Activated naive CD8-positive, alpha-beta T cell (primary cell): ENCODE results near the gene TST.

Experiments
- H3K27ac Mint-ChIP-seq: one replicate; pipeline ENCODE4 v1.8.0; 2021; ENCODE audit warnings: mixed read lengths
- H3K27me3 Mint-ChIP-seq: one replicate; pipeline ENCODE4 v1.8.0; 2021; ENCODE audit warnings: mixed read lengths
- H3K36me3 Mint-ChIP-seq: one replicate; pipeline ENCODE4 v1.8.0; 2021; ENCODE audit warnings: mixed read lengths
- H3K4me1 Mint-ChIP-seq: one replicate; pipeline ENCODE4 v1.8.0; 2021; ENCODE audit warnings: low read depth, mixed read lengths
- H3K4me3 Mint-ChIP-seq: one replicate; pipeline ENCODE4 v1.8.0; 2021; ENCODE audit warnings: mild to moderate bottlenecking, mixed read lengths
- H3K9me3 Mint-ChIP-seq: one replicate; pipeline ENCODE4 v1.8.0; 2021; ENCODE audit warnings: low read depth, mixed read lengths

The TST gene

DNA sequence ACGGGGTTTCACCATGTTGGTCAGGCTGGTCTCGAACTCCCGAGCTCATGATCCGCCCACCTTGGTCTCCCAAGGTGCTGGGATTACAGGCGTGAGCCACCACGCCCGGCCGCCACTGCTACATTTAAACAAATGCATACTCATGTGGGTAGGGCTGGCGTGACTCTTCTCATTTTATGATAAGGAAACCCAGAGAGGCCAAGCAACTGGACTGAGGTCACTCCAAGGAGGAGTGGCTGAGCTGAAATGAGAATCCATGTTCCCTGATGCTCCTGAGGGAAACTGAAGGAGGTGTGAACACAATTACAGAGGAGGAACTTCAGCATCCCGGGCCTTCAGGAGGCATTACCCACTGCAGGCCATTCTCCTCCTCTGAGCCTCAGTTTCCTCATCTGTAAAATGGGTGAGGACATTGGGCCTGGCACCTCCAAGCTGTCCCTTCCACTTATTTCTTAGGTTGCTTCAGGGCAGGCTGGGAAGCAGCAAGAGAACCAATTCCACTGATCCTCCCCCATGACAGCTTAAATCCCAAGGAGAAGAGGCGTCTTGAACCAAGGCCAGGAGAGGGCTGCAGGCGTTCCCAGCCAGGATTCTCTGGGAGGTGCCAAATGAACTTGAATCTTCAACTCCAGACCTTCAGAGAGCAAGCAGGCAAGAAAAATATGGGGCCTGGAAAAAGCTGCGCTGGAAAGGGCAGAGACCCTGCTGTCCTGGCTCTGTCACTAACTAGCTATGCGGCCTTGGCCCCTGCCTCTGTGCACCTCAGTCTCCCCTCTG, 2.9 kb downstream of the TST start:
- H3K4me3 Mint-ChIP-seq: no peak overlapping the region
- no peak overlapping the region for H3K27ac Mint-ChIP-seq
- peaks cover 6% of the 10 kb centered on the region for H3K27me3 Mint-ChIP-seq
- no peaks in the 10 kb centered on the region for H3K9me3 Mint-ChIP-seq
- no peaks in the 10 kb centered on the region for H3K36me3 Mint-ChIP-seq
- H3K4me1 Mint-ChIP-seq: peaks cover 2% of the 10 kb centered on the region

DNA sequence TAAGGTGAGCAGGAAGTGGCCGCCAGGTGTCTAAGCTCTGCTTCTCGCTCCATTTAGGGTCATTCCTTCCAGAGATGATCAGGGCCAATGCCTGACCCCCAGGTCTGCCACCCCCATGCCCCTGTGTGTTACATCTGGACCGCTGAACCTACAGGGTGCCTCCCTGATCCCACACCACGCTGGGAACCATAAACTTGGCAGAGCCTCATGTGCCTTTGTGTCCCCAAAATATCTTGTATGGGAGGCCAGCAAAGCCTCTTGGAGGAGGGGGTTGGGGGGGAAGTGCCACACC, 3.7 kb downstream of the TST start:
- Mint-ChIP-seq H3K27ac (no peak overlapping the region), H3K27me3 (peaks cover 5% of the 10 kb centered on the region)

DNA sequence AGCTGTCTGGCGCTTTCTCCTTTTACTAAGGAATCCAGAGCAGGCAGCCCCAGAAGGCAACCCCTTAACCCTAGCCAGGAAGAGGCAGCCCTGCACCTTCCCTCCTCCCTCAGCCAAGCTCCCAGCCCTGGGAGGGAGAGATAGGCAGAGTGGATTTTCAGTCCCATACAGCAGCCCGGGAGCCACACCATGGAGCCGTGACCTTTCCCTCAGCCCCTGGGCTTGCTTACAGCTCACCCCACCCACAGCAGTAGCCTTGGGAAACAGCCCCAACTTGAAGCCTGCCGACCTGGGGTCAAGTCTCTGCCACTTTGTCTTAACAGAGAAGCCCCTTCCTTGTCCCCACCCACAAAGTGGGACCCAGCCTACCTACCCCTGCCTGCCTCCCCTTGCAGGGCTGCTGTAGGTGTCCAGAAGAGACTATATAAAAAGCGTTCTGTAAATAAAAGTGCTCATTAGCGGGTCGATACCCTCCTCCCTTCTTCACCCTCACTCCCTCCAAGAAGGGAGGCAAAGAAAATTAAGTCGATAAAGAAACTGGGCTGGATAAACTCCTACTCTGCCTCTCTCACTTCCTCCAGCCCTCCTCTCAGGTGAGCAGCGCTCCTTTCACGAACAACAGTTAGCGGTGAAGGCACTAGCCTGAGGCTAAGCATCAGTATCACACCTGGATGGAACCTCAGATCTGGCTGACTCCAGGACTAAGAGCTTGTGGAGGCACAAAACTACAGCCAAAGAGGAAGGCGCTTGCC, 4.2 kb downstream of the TST start:
- Mint-ChIP-seq H3K4me3 (no peak overlapping the region), H3K4me1 (peaks cover 2% of the 10 kb centered on the region), H3K9me3 (no peaks in the 10 kb centered on the region), H3K27me3 (peaks cover 3% of the 10 kb centered on the region), H3K27ac (no peak overlapping the region), H3K36me3 (no peaks in the 10 kb centered on the region)

More for the DNA sequence above, 3.7 kb downstream of the TST start:
- H3K4me1 Mint-ChIP-seq: peaks cover 2% of the 10 kb centered on the region
- H3K4me3 Mint-ChIP-seq: no peak overlapping the region
- no peaks in the 10 kb centered on the region for H3K9me3 Mint-ChIP-seq
- no peaks in the 10 kb centered on the region for H3K36me3 Mint-ChIP-seq

DNA sequence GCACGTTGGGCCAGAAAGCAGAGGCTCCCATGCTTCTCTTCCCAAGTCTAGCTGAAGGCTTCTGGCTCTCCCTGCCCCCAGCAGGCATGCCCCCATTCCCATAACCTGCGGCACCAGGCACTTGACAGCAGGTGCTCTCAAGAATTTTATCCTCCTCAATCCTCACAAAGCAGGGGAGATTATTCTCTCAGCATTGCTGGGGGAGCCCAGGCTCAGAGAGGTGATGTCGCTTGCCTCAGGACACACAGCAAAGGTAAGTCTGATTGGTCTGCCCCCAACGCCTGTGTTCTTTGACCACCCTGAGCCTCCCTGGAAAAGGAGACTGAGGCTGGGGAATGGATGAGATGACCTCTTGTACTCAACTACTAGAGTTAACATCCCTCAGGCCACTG, 4.8 kb downstream of the TST start:
- H3K4me3 Mint-ChIP-seq: no peak overlapping the region
- H3K27me3 Mint-ChIP-seq: peaks cover 2% of the 10 kb centered on the region
- H3K4me1 Mint-ChIP-seq: no peaks in the 10 kb centered on the region
- H3K36me3 Mint-ChIP-seq: no peaks in the 10 kb centered on the region
- no peaks in the 10 kb centered on the region for H3K9me3 Mint-ChIP-seq
- no peak overlapping the region for H3K27ac Mint-ChIP-seq

DNA sequence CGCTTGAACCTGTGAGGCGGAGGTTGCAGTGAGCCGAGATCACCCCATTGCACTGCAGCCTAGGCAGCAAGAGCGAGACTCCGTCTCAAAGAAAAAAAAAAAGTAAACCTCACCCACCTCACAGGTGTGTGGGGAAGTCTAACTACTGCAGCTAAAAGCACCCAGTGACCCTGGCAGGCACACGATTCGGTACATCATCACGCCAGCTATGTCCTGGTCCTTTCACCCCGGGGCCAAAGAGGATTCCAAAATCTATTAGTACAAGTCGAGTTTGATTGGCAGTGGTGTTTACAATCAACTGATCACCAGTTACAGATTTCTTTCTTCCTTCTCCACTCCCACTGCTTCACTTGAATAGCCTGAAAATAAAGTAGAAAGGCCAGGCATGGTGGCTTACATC, 6.3 kb downstream of the TST start:
- Mint-ChIP-seq H3K36me3 (no peaks in the 10 kb centered on the region), H3K27me3 (peaks cover 2% of the 10 kb centered on the region), H3K4me3 (no peak overlapping the region), H3K9me3 (no peaks in the 10 kb centered on the region), H3K27ac (no peak overlapping the region), H3K4me1 (no peaks in the 10 kb centered on the region)

DNA sequence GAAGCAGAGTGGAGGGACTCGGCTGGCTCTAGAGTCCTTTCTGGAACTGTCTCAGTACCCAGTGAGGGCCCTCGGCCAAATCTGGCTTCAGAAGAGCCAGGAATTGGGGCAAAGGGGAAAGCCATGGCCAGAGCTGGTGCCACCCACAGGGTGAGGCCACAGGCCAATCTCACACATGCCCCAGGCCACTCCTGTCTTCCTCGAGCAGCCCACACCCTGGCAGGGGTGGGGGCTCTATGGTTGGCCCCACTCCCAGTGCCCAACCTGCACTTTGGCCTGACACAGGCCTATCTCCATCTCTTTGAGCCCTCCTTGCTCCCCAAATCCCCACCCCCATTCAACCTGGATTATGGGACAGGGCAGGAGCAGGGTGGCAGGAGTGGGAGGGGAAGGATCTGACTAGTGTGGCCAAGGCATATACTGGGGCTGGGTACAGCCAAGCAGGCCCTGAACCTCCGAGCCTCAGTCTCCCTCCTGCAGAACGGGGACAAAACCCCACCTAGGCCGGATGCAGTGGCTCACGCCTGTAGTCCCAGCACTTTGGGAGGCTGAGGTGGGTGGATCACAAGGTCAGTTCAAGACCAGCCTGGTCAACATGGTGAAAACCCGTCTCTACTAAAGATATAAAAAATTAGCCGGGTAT, 6.9 kb downstream of the TST start:
- peaks cover 4% of the 10 kb centered on the region for H3K27me3 Mint-ChIP-seq
- H3K4me1 Mint-ChIP-seq: no peaks in the 10 kb centered on the region
- no peak overlapping the region for H3K27ac Mint-ChIP-seq
- H3K4me3 Mint-ChIP-seq: no peak overlapping the region
- no peaks in the 10 kb centered on the region for H3K9me3 Mint-ChIP-seq
- H3K36me3 Mint-ChIP-seq: no peaks in the 10 kb centered on the region

DNA sequence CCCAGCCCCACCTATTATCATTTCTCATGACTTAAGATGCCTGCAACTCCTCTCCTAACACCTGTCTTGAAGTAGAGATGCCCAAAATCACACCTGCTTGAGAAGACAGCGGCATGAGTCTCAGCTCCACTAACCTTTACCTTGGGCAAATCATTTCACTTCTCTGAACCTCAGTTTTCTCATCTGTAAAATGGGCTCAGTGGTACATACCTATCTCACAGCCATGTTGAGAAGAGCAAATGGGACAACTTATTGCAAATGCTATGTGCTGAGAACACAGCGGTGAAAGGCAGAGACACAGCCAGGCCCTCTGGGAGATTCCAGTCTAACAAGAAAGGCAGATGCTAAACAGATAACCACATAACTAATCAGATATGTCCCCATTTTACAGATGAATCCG, 7.8 kb downstream of the TST start:
- Mint-ChIP-seq H3K36me3 (no peaks in the 10 kb centered on the region), H3K27ac (no peak overlapping the region), H3K4me3 (no peak overlapping the region), H3K27me3 (peaks cover 6% of the 10 kb centered on the region), H3K4me1 (no peaks in the 10 kb centered on the region), H3K9me3 (no peaks in the 10 kb centered on the region)

DNA sequence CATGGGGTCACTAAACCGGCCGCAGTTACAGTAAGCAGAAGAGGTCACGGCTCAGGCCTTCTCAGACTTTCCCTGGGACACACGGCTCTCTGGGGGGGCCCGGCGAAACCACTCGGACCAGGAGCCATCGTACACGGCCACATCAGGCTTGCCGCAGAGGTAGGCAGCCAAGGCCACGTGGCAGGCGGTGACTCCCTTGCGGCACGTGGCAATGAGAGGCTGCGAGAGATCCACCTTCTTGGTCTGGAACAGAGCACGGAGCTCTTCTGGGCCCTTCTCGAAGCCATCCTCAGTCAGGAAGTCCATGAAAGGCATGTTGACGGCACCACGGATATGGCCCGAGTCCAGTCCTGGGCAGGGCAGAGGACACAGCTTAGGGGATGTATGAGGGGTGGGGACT, 8.3 kb downstream of the TST start:
- peaks cover 6% of the 10 kb centered on the region for H3K27me3 Mint-ChIP-seq

DNA sequence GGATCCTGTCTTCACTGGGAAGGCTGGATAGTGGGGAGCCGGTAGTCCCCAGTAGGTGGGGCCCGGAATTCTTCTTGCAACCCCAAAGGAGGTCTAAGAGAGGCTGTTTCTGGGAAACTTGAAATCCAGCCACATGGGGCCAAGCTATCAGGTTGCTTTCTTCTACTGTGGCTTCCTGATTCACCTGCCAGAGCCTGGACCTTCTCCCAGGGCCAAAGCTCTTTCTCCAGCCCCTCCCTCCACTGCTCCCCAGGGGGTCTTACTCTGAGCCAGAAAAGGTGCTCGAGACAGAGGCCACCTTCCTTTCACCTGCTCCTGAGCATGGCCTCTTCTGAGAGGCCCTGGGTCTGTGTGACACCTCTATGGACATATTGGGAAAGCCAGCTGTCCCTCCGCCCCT, 9.1 kb downstream of the TST start:
- H3K27me3 Mint-ChIP-seq: peaks cover 4% of the 10 kb centered on the region
- H3K36me3 Mint-ChIP-seq: no peaks in the 10 kb centered on the region
- no peak overlapping the region for H3K27ac Mint-ChIP-seq
- no peaks in the 10 kb centered on the region for H3K4me1 Mint-ChIP-seq
- H3K4me3 Mint-ChIP-seq: no peak overlapping the region
- H3K9me3 Mint-ChIP-seq: no peaks in the 10 kb centered on the region

More for the DNA sequence above, 8.3 kb downstream of the TST start:
- no peaks in the 10 kb centered on the region for H3K4me1 Mint-ChIP-seq
- no peaks in the 10 kb centered on the region for H3K36me3 Mint-ChIP-seq
- H3K9me3 Mint-ChIP-seq: no peaks in the 10 kb centered on the region
- no peak overlapping the region for H3K27ac Mint-ChIP-seq
- H3K4me3 Mint-ChIP-seq: no peak overlapping the region

DNA sequence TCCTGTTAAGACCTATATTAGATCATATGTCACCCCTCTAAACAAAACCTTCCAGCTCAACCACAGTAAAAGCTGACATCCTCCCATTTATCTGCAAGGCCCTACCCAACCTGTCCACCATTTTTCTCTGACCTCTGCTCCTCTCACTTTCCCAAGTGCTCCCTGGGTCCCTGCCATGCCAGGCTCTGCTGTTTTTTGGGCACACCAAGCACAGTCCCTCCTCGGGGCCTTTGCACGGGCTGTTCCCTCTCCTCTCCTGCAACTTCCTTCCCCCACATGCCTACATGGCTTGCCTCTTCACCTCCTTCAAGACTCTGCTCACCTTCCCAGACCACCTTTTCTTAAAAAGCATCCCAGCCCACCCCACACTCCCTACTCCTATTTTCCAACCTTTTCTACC, 9.8 kb downstream of the TST start:
- no peak overlapping the region for H3K27ac Mint-ChIP-seq
- H3K4me3 Mint-ChIP-seq: no peak overlapping the region
- H3K4me1 Mint-ChIP-seq: no peaks in the 10 kb centered on the region
- H3K9me3 Mint-ChIP-seq: no peaks in the 10 kb centered on the region
- H3K27me3 Mint-ChIP-seq: peaks cover 6% of the 10 kb centered on the region
- H3K36me3 Mint-ChIP-seq: no peaks in the 10 kb centered on the region

DNA sequence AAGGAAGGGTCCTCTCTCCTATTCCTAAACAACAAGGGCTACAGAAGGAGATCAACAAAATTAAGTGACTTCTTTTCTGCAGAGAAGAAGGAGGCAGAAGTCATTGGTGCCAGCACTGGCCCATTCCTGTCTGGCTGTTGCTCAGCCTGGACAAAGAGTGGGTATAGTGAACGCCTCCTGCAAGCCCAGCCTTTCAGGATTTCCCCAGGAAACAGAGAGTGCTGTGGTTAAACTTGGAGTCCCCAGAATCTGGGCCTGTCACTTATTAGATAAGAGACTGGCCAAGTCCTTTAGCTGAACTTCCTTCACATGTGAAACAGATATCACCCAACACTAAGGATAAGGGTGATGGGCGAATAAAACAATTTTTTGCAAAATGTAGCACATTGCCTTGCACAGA, 10.9 kb downstream of the TST start:
- Mint-ChIP-seq H3K27me3 (peaks cover 6% of the 10 kb centered on the region), H3K4me1 (no peaks in the 10 kb centered on the region), H3K4me3 (no peak overlapping the region), H3K27ac (no peak overlapping the region), H3K9me3 (no peaks in the 10 kb centered on the region), H3K36me3 (no peaks in the 10 kb centered on the region)

DNA sequence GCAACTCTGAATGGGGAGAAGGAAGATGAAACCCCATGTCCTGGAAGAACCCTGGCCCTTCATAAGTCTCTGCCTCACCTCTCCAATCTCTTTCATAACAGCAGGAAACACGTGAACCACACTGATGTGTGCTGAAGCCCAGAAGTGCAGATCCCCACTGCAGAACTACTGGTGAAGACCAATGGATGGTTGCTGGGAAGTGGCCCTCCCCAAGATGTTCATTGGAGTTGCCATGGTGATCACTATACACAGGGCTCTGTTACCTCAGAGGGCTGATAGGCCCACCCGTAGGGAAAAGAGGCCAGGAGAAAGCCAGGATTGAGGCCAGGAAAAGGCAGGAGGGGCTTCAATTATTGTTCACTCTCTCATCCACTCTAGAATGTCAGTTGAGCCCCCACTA, 11.6 kb downstream of the TST start:
- H3K27me3 Mint-ChIP-seq: peaks cover 6% of the 10 kb centered on the region
- H3K27ac Mint-ChIP-seq: no peak overlapping the region
- H3K9me3 Mint-ChIP-seq: no peaks in the 10 kb centered on the region
- H3K36me3 Mint-ChIP-seq: no peaks in the 10 kb centered on the region
- no peaks in the 10 kb centered on the region for H3K4me1 Mint-ChIP-seq
- no peak overlapping the region for H3K4me3 Mint-ChIP-seq

DNA sequence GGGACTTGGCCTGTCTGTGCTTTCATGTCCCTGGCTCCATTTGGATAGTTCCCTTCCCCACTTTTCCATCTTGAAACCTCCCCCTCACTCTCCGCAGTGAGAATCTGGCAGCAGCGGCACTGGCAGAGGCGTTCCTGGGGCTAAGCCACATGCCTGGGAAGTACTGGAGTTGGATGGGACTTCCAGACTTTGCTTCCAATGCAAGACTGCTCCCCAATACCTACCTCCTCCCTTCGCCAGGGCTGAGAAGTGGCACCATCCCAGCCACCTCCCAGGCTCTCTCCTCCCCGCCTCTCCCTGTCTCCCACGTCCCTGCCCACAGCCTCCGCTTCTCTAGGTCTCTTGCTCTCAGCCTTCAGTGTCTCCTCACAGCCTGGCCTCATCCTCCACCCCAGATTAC, 16.6 kb downstream of the TST start:
- Mint-ChIP-seq H3K9me3 (no peaks in the 10 kb centered on the region), H3K27ac (no peak overlapping the region), H3K36me3 (no peaks in the 10 kb centered on the region), H3K4me3 (no peak overlapping the region), H3K4me1 (no peaks in the 10 kb centered on the region), H3K27me3 (peaks cover 6% of the 10 kb centered on the region)

DNA sequence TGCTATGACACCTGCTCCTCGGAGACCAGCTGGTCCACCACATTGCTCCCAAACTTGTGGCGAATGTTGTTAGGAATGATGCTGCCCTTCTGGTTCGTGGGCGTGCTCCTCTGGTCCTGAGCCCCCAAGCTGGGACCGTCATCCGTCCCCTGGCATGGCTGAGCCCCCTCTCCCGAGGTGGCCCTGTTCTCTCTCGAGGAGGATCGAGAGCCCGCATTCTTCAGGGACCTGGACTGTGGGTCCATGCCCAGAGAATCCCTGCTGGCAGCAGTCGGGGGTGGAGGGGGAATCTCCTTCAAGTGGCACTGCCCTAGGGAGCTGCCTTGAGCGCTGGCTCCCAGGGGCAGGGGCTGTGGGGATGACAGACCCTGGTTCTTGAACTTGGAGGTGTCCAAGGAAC, 17.4 kb downstream of the TST start:
- no peak overlapping the region for H3K4me3 Mint-ChIP-seq
- H3K27ac Mint-ChIP-seq: no peak overlapping the region
- H3K4me1 Mint-ChIP-seq: no peaks in the 10 kb centered on the region
- H3K36me3 Mint-ChIP-seq: no peaks in the 10 kb centered on the region
- peaks cover 2% of the 10 kb centered on the region for H3K27me3 Mint-ChIP-seq
- H3K9me3 Mint-ChIP-seq: no peaks in the 10 kb centered on the region

DNA sequence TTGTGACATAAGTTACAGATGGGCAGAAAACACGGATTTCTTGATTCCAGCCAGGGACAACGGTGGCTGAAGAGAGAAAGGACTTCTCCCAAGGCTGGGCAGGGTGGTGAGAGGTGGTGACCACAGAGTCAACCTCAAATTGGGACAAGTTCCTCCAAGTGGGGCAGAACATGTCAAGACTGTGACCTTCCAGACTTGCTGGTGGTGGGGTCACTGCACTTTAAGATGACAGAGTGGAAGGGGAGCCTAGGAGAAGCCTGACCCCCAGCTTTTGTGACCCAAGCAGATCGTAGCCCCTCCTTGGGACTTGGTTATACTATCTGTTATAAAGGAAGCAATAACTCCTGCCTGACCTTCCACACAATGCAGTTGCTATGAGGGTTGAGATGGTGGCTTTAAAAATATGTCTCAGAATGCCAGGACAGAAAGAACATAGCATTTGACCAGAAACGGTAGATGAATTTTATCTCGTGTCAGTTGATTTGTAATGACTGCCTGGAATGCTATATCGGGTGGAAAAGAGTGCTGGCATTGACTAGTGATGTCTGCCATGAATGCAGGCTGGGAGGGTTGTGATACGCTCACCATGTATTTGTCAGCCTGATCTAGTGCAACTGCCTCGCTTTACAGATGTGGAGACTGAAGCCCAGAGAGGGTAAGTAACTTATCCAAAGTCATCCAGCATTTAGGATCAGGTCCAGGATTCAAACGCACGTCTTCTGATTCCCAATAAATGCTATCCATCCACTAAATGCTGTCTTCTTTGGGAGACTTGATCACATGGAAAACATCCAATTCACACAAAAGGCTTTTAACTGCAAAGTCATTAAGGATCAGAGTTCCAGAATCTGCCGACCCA, 18.3 kb downstream of the TST start:
- no peak overlapping the region for H3K4me3 Mint-ChIP-seq

More for the DNA sequence above, 18.3 kb downstream of the TST start:
- Mint-ChIP-seq H3K4me1 (no peaks in the 10 kb centered on the region), H3K9me3 (no peaks in the 10 kb centered on the region), H3K36me3 (no peaks in the 10 kb centered on the region), H3K27me3 (peaks cover 2% of the 10 kb centered on the region), H3K27ac (no peak overlapping the region)
